GM21360 (cell line): ENCODE data around the gene CALCB.

ENCODE experiments used
- ATAC-seq: cut with Tn5 transposase; IDR thresholded peaks from one replicate; pipeline ENCODE4 v1.9.1; 2021; ENCODE audit warnings: mild to moderate bottlenecking, moderate library complexity; ENCODE audit not compliant: unreplicated experiment

Gene CALCB

DNA sequence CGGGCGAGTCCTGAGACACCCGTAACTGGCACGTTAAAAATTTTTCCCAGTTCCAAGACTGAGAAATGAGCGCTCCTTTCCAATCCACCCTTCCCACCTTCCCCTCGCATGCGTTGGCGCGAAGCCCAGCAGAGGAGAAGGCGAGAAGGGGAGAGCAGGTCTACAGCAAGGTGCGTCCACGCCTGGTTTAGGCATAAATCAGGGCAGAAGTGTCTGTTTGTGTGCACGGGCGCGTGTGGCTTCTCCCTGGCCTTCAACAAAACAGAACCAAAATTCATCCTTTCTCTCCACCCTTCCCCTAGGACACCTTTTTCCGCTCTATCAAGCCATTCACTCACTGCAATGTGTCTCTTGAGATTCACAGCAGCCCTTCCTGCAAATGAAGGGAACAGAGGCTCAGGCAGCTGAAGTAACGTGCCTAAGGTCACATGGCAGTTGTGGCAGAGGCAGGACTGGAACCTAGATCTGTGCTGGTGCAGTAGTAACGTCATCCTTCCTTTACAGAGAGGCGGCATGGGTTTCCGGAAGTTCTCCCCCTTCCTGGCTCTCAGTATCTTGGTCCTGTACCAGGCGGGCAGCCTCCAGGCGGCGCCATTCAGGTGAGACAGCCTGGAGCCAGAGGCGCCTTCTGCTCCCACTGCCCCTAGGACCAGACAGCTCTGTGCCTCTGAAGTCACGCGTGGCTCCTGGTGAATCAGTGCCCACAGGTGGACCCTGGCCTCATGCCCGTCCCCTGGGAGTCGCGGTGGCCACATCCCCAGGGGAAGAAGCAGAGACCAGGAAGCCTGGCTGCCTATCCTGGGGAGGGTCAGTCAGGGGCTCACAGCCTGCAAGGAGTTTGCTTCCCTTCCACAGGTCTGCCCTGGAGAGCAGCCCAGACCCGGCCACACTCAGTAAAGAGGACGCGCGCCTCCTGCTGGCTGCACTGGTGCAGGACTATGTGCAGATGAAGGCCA lies 1.1 kb downstream of the CALCB start:
- ATAC-seq = peak; percentile 93

DNA sequence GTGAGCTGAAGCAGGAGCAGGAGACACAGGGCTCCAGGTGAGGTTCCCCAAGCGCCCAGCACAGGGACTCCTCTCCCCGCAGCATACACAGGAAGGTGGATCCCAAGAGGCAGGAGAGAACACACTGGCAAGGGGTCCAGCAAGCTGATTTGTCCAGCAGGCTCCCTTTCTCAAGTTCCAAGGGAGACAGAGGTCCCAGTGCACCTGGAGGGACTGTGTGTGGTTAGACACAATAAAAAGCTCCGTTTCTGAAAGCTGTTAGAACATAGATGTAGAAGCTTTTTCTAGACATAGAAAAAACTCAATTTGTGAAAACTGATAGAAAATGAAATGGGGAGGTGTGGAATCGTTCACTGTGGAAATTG lies 1.8 kb downstream of the CALCB start:
- no peak for ATAC-seq

DNA sequence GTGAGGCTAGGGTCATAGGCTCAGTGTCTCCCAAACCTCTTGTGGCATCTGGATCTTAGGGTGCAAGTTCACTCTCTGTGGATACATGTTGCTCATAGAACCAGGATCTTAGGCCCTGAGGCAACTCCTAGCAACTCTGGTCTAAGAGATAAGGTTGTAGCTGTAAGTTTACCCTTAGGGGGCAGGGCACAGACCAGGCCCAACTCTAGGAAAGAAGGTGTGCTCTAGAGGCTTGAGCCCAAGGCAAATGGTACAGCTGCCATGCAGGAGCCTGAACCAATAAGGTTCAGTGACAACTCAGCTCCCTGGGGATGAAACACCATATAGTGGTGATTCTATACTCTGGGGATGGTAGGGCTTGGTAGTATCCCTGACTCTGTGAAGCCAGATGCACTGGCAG lies 17.8 kb downstream of the CALCB start:
- ATAC-seq = no peak

DNA sequence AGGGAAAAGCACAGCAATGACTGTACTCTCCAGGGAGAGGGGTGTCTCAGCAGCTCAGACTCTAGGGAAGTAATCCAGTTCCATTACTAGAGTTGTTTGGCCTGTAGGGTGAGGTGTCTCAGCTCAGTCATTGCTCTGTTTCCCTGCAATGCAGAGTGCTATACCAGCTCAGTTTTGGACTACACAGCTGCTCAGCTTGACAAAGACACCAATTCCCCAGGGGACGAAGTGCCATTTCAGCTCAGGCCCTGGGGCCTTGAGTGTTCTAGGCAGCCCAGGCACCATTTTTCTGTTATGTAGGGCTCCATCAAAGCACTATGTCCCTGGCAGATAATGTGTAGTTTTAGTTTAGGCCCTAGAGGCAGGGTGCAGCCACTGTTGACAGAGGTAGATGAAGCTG lies 18.2 kb downstream of the CALCB start:
- ATAC-seq = no peak

DNA sequence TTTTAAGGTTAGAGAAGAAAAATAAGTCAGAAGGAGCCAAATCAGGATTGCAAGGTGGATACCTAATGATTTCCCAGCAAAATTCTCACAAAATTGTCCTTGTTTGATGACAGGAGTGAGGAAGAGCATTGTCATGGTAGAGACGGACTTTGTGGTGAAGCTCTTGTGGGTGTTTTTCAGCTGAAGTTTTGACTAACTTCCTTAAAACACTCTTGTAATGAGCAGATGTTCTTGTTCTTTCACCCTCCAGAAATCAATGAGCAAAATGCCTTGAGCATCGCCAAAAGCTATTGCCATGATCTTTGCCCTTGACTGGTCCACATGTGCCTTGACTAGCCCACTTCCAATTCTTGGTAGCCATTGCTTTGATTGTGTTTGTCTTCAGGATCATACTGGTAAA lies 20.0 kb downstream of the CALCB start:
- peak; percentile 70 for ATAC-seq

DNA sequence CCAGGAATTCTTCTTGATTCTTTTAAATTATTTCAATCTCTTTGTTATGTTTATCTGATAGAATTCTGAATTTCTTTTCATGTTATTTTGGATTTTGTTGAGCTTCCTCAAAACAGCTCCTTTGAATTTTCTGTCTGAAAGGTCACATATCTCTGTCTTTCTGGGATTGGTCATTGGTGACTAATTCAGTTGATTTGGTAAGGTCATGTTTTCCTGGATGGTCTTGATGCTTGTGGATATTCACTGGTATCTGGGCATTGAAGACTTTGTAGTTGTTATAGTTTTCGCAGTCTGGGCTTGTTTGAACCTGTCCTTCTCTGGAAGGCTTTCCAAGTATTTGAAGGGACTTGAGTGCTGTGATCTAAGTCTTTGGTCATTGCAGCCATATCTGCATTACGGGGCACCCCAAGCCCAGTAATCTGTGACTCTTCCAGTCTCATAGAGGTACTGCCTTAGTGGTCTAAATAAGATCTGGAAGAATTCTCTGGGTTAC lies 22.4 kb downstream of the CALCB start:
- ATAC-seq = no peak

DNA sequence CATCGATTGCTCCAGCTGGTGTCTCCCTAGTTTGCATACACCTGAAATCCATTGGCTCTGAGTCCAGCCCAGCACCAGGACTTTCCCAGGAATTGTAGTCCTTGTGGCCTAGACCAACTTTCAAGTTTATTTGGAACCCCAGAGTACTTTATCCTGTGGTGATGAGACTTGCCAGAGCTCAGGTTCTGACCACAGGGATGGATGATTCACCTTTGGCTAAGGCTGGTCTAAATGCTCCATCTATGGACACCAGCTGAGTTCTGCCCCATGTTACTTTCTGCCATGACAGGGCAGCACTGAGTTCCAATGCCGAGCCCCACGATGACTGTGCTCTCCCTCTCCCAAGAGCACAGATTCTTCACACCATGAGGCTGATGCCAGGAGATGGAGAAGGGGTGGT lies 24.0 kb downstream of the CALCB start:
- ATAC-seq = no peak

DNA sequence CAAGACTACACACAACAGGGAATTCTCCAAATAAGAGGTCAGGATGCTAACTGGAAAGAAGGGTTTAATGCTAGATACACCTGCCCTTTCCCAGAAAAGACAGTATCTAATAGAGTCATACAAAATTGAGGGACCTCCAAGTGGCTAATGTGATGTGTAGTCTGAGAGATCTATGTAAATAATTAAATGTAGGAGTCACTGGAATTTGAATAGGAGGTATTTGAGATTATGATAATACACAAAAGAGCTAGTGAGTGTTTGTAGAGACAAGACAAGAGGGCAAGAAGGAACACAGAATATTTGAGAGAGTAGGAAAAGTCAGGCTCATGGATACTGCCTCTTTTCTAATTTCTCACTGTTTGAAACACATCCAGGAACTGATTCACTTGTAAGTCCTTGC lies 25.9 kb downstream of the CALCB start:
- no peak for ATAC-seq

DNA sequence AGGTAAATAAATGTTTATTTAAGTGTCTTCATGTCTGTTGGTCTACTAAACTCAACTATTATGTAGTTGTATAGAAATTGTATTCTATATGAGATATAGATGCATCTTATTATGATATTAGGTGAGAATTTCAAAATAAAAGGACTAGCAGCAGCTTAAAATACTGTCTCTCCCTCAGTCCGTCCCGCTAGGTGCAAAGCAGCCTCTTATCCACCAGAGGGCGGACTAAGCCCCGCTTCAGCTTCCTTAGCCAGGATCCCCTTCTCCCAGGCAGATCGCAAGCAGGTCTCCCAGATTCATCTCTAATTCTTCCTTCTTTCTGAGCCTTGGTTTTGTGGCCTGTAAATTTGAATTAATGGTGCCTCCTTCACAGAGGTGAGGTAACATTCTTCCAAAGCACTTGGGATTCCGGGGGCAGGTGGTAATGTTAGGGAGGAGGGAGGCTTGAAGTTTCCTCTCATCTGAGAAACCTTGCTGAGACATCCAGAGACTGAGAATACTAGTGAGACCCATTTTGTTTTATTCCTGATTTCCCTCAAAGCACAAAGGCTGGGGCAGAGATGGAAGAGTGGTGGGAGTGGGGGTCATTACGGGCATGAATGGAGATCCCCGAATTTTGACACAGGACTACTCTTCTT lies 27.8 kb downstream of the CALCB start:
- ATAC-seq = peak; percentile 71

DNA sequence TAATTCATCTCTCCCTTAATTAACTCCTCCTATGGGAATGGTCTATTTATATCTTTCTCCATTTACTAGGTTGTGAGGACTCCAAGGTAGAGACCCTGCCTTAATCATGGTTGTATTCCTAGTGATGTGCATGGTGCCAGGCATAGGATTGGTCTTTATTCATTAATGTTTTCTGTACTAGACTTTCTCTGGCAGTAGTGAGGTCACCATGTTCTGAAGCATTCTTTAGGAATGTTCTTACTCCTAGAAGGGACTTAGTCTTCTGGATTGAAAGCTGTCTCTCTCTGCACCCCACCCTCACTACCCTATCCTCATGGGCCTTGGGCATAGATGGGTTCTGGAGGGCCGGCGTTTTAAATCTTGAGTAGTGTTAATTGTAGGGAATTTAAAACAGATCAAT lies 30.8 kb downstream of the CALCB start:
- ATAC-seq = no peak

DNA sequence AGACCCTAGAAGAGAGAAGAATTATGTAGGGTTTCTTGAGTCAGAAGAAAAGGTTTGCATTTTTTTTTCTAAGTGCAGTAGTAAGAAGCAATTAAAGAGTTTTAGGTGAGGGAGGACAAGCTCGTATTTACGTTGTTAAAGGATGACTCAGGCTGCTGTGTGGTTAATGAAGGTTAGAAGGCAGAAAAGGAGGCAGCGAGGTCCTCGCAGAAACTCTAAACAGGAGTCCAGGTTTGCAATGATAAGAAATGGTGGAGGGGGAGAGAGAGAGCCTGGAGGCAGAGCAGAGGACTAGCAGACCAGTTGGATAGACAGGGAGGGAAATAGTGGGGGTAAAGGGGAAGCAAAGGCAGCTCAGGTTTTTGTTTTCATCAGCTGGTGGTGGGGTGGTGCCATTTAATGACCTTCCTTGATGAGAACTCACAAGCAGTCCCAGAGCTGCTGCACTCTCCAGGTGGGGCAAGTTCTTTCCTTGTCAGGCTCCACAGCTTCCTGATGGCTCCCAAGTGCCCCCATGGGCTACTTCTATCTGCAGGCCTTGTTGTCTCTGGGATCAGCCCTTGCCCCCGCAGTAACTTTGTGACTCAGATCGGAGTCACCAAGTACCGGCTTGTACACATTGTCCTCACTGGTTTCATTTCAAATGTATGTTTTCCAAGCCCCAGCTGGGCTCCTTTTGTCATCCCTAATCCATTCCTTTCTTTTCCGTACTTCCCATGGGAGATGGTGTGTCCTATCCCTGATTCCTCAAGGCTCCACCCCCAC lies 33.0 kb downstream of the CALCB start:
- no peak for ATAC-seq

DNA sequence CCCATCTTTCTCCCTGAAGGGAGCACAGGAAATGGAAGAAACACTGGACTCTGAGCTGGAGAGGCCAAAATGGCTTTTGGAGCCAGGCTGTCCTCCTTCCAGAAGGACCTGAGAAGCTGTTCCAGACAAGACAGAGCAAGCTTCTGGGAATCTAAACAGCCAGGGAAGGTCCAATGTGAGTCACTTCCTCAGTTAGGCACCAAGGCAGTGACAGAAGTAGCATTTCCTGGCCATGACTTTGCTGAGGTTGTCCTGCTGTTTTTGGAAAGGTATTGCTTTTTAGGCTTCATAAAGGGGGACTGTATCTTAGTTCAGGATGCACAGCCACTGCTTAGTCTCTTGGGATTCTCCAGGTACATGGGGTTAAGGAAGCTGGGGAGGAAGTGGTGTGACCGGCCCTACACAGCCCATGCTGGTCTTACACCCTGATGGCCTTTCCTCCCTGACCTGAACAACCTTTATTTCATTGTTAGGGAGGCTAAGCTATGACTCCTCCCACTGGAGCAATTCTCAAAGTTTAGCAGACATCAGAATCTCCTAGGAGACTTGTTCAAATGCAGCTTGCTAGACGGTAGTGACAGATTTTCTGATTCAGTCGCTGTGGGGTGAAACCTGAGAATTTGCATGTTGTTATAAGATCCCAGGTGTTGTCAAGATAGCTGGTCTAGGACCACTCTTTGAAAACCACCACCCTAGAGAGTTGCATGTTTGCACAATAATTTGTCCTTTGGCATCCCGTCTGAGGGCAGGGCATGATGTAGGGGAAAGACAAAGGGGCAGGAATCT lies 34.5 kb downstream of the CALCB start:
- ATAC-seq = no peak

DNA sequence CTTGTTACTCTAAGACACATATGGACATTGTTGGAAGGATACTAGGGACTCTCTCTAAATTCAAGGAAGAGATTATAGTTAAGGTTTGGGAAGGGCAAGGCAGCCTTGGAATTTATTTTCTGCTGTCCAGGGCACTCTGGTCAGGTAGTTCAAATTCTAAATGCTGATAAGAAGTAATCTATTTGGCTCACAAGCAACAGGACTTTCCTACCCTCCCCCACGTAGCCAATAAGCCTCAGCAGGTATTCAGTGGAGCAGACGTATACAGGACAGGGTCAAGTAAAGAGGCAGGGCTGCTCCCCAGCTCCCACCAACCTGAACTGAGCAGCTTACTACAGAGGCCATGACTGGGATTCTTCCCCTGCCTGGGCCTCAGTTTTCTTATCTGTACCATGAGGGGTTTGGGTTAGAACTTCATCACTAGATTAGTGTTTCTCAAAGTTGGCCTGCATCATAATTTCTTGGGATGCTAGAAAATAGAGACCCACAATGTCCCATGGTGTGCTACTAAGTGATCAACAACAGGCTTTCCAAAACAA lies 35.3 kb downstream of the CALCB start:
- no peak for ATAC-seq

DNA sequence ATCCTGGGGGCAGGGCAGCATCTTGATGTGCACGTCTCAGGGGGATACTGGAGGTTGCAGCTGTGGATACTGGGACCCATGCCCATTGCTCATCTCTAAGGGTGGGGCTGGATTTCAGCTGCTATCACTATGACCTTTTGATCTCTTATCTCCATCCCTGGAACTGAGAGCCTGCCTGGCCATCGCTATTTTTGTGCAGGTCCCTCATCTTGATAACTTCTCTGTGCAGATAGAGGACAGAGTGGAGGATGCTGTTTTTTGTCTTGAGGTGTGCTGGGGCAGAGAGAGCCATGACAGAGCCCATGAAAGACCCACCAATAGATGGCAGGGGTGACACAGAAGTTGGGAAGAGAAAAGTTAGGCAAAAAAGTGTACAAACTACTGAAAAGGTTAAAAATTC lies 36.2 kb downstream of the CALCB start:
- no peak for ATAC-seq

DNA sequence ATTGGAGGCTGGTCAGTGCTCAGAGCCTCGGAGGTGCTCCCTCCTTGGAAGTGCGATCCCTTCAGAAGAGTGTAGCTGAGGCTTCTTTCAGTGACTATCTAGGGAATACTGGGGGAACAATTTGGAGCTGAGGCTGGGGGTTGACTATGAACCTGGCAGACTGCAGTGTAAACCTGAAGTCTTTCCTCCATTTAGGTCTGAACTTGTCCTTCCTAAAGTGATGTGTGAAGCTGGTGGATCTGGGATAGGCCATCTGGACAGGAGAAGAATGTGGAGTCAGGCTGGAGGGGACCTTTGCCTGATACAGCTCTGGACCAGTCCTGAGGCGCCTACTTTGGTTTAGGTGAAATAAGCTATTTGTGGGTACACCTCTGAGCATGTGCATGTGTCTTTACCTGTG lies 37.8 kb downstream of the CALCB start:
- no peak for ATAC-seq

DNA sequence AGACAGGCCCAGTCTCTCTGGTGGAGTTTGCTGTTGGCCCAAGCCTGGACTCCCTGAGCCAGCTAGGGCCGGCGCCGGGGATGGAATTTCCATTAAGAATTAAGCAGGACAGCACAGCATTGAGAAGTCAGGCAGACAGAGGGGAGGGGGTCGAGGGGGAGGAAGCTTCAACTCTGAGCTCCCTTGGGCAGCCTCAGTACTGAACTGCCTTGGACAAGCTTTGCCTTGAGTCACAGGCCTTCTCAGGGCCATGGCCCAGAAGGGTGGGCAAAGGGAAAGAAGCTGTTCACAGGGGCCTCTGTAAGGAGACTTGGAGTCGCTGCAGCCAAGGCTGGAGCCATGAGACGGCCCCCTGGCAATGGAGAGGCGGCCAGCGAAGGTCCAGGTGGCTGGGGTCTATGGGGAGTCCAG lies 38.7 kb downstream of the CALCB start:
- no peak for ATAC-seq

DNA sequence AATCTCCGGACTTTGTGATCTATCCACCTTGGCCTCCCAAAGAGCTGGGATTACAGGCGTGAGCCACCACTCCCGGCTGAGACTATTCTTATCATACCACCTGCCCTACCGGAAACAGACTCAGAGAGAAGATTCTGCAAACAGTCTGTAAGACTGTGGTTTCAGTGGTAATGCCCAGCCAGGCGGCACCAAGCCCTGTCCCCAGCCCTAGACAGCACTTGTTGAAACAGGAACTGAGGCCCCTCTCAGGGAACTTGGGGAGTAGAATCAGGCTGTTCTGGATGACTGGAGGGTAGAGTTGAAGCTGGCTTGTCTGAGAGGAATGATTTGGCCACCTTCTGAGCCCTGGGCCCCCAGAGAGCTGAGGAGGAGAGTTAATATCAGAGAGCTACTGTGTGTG lies 40.0 kb downstream of the CALCB start:
- ATAC-seq = peak; percentile 92

DNA sequence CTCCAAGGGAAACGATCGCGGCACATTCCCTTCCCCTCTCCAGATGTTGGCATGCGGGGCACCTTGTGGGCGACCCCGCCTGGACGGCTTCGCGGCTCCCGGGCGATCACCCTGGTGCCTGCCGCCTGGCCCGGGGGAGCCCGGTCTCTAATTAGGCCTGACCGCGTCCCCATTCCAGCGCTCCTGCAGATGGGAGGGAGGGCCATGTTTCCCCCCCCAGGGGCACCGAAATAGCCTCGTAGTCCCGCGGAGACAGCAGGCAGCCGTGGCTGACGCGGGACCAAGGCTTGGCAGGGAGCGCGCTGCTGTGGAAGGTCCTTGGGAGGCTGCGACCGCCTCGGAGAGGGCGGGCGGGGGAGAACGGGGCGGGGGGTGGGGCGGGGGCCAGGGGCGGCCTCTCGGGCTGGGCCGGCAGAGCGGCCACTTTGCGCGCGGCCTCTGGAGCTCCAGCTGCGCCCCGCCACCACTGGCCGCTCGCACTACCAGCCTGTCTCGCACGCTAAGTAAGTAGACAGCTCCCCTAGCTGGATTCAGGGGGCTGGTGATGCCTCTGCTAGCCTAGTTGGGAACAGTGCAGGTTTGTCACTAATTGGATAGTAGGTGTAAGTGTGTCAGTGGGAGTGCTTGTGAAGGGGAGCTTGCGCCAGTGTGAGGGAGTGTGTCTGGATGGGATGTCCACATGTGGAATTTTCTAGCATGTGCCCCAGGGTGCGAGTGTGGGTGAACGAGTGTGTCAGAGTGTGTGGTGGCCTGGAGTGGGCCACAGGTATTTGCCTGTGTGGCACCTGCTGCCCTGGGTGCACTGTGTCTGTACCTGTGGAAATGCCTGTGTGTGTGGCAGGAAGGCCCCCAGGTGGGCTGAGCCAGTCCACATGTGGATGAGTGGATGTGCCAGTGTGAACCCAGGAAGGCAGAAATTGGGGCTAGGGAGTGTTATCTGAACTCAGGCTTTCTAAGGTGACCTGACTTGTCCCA lies 41.4 kb downstream of the CALCB start, which contains the start of gene INSC:
Gene INSC (plus strand): TSS at position 423 of the 975 bp plus-strand sequence. CDS start 34,252 bp downstream, outside the sequence.
- no peak for ATAC-seq

DNA sequence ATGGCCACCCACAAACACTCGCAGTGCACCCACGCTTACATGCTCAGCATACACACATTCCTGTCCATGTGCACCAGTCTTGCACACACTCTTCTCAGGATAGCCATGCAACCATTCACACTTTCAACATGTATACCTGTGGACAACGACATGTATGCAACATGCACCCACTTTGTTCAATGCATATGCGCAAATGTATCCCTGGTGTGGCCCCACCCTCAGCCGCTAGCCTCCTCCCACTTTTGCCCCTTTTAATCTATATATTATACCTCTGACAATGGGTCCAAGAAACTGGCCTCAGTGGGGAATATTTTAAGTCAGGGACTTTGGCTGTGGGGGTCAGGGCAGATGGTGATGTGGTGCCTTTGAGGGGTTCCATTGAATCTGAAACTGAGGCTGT lies 42.3 kb downstream of the CALCB start:
- no peak for ATAC-seq
